GM18909 (cell line): ENCODE measurements around the gene RNF169.
"Not testable (repeated sequence)": the region's sequence is repeated elsewhere in the genome, so short reads cannot be mapped to it uniquely, and the experiment has no call there.

Experiments used
- ATAC-seq: cut with Tn5 transposase; IDR thresholded peaks from one replicate; pipeline ENCODE4 v1.9.1; 2021; ENCODE audit warnings: mild to moderate bottlenecking; ENCODE audit not compliant: unreplicated experiment, poor library complexity

RNF169 gene

DNA sequence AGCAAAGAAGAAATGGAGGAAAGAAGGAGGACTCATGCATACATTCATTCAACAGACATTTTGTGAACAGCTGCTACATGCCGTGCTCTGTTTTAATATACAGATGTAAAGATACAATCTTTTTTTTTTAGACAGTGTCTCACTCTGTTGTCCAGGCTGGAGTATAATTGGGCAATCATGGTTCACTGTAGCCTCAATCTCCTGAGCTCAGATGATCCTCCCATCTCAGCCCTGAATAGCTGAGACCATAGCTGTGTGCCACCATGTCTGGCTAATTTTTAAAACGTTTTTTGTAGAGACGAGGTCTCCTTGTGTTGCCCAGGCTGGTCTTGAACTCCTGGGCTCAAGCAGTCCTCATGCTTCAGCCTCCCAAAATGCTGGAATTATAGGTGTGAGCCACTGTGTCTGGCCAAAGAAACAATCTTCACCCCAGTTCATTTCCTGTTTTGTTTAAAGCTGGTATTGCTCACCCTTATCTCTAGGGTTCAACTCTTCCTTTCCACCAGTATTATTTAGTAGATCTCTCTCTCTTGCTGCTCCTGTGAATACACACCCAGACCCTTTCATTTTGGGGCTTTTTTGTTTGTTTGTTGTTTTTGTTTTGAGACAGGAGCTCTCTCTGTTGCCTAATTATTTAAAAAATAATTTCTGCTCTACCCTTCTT is 69.8 kb downstream of the RNF169 start:
- ATAC-seq = no peak

DNA sequence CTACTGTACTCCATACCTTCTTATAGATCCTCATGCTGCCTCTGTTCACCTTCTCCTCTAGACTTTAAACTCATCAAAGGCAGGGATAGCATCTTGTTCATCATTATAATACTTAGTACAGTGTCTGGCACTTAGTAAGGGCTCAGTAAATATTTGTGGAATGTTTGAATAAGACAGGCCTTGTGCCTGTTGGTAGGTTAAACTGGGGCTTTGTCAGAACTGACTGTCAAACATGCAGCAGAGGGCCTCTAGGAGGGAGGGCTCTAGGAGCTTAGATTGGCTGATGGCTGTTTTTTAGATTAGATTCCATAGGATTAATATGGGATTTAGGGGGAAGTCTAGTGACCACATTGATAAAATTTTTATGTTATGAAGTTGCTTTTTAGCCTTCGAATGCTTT is 70.8 kb downstream of the RNF169 start:
- ATAC-seq = no peak

DNA sequence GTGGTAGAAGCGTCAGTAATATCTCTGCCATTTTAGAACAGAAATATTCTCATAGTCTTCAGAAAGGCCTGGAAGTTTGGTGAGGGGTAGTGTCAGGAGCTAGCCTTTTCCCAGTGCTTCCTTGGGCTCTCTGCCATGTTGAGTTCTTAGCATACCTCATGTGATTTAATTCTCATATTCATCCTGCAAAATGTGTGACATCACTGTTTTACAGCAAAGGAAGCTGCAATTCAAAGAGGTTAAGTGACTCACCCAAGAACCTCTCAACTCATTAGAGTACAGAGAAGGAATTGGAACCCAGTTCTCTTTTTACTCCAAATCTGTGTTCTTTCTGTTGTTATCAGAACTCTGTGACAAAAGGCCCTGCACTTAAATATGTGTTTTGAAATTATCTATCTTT is 72.1 kb downstream of the RNF169 start:
- no peak for ATAC-seq

DNA sequence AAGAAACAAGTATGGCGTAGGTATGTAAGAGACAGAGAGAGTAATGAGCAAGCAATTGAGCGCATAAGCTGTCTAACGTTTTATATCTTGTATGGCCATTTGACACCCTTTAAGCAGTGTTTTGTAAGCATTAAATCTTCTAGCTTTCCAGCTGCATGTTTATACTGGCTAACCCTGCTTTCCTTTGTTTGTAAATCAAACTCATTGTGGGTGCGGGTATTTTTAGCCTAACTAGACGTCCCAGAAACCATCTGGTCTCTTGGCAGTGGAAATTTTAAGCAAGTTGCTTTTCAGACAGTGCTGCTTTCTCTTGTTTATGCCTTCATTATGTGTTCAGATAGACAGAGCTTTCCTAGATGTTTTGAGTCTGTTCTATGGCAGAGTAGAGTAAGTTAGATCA is 73.5 kb downstream of the RNF169 start:
- no peak for ATAC-seq

DNA sequence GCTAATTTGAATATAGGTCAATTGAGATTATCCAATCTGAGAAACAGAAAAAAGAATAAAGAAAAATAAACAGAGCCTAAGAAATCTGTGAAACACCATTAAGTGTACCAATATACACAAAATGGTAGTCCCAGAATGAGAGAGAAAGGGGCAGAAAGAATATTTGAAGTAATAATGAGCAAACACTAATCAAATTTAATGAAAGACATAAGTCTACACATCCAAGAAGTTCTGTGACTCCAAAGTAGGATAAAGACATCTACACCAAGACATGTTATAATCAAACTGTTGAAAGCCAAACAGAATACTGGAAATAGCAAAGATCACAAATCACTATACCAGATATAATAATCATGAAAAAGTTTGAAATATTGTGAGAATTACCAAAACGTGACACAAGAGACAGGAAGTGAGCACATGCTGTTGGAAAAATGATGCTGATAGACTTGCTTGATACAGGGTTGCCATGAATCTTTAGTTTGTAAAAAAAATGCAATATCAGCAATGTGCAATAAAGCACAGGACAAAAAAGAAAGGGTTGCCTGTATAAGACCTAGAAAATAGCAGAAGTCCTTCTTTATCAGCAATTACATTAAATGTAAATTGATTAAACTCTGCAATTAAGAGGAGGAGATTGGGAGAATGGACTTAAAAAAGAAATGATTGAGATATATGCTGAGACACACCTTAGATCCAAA is 75.8 kb downstream of the RNF169 start:
- no peak for ATAC-seq

DNA sequence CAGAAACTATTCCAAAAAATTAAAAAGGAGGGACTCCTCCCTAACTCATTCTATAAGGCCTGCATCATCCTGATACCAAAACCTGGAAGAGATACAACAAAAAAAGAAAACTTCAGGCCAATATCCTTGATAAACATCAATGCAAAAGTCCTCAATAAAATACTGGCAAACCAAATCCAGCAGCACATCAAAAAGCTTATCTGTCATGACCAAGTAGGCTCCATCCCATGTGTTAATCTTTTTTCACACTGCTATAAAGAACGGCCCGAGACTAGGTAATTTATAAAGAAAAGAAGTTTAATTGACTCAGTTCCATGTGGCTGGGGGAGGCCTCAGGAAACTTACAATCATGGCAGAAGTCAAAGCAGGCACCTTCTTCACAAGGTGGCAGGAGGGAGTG is 76.9 kb downstream of the RNF169 start:
- ATAC-seq = not testable (repeated sequence)

DNA sequence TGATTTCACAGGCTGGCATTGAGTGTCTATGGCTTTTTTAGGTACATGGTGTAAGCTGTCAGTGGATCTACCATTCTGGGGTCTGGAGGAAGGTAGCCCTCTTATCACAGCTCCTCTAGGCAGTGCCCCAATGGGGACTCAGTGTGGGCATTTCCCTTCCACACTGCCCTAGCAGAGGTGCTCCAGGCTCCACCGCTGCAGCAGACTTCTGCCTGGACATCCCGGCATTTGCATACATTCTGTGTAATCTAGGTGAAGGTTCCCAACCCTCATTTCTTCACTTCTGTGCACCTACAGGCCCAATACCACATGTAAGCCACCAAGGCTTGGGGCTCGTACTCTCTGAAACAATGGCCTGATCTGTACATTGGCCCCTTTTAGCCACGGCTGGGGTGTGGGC is 78.3 kb downstream of the RNF169 start:
- ATAC-seq = no peak

DNA sequence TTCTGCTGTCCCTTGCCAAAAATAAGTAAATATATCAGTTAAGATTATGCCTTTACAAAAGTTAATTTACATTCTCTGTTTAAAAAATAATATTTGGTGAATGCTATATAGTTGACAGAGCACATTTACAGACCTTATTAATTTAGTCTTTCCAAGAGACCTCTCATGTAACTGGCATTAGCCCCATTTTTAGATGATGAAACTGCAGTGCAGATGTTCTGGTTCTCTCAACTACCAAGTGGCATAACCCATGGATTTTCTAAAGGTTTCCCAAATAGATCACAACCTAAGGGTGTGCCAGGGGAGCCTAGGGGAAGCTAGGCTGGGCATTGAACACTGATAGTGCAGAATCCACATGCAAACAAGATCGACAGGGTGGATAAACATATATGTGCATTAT is 88.5 kb downstream of the RNF169 start:
- no peak for ATAC-seq

DNA sequence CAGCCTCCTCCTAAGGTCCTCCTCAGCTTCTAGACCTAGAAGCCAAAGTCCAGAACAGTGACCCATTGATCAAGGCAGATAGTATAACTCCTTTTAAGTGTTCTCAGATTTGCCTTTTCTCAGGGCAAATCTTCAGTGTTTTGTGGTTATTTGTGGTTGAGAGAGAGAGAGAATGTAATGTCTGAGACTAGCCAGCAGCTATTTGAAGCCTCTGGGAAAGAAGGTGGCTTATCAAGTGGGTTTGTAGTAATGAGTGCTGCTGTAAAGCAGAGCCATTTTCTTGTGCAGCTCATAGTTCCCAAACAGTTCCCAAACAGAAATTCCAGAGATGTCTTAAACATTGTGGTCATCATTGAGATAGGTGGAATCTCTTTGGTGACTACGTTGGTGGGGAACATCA is 89.5 kb downstream of the RNF169 start:
- no peak for ATAC-seq

DNA sequence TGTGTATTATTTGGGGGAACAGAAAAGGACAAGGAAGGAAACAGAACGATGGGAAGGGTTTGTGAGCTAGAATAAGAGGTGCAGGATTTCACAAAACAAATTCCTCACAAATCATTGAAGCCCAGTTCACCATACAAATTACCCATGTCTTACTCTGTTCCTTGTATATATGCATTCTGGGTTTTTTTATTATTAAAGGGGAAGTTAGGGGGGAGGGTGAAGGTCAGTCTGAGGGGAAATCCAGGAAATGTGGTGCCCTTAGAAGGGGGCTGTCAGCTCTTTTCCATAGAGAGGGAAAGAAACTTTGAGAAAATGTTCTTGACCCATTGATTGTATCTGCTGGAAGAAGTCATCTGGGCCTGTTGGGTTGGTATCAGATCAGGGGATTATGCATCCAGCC is 90.8 kb downstream of the RNF169 start:
- no peak for ATAC-seq

DNA sequence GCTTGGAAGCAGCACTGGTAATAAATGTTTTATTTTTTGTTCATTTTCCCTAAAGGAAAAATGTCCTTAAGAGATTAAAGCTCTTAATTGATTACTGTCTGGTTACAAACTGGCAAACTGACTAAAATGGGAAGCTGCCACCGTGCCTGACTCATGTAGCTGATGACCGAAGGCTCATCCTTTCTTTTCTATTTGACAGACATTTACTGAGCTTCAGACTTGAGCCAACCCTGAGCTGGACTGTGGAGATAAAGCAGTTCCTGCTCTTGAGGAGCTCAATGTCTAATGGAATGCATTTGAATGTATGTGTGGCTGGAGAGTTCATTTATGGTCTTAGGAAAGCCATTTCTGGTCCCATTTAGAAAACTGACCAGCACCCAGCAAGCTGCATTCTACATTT is 91.3 kb downstream of the RNF169 start:
- ATAC-seq = no peak

DNA sequence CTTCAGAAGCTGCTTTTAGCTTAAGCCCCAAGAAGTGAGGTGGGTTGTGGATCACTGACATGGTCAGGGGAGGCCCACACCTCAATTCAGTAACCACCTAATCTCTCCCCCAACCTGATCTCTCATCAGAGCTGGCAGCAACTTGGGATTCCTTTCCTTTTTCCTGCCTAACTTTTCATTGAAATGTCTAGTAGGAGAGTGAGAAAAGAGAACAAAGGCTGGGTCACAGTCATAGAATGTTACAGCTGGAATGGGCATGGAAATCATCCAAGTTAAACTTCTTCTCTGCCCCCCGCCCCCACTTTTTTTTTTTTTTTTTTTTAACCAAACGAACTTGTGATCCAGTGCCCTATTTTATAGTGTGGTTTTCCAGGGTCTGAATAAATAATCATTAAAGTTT is 91.8 kb downstream of the RNF169 start:
- ATAC-seq = no peak

DNA sequence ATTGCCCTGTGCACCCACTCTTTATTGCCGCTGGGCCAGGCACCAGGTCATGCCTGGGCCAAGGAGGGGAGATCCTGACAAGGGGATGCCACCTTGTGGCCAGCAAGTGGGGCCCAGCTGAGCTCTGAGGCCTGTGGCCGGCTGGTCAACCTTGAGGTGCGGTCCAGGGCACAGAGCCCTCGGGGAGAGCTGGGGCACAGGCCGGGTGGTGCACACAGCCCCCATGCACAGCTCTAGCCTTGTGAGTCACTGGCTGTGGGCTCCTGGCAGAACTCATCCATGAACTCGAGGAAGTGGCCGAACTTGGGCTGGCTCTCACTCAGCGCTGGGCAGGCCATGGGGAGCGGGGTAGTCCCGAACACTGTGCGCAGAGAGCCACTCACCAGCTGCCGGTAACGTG is 94.3 kb downstream of the RNF169 start:
- no peak for ATAC-seq

DNA sequence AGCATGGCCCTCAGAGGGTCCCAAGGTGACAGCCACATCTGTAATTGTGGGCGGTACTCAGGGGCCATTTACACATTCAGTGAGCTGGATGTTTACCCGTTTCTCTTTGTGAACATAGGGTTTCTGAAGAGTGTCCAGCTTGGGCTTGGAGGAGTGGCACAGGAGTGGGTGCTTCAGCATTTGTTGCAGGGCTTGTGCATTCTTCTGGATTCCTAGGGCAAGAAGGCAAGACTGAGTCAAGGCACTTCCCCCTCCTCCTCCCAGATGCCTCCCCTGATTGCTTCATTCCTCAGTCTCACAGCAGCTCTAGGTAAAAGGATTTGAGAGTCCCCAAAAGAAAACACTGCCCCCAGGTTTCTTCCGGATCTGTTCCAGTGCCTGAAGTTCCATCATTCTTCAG is 95.4 kb downstream of the RNF169 start:
- ATAC-seq = no peak

DNA sequence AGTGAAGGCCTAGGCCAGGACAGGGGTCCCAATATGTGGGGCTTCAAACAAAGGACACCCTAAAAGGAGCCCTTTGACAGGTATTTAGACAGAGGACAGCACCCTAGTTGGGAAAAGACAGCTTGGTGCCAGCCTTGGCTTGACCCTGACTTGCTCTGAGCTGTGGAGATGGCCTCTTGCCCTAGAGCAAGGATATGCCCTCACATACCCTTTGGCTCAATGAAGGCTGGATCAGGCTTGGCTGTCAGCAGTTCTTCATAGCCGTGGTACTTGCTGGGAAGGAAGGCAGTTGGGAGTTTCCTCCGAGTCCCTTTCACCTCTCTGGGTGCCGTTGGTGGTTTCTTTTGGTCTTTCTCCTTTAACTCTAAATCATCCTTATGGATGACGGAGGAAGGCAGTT is 96.2 kb downstream of the RNF169 start:
- no peak for ATAC-seq

DNA sequence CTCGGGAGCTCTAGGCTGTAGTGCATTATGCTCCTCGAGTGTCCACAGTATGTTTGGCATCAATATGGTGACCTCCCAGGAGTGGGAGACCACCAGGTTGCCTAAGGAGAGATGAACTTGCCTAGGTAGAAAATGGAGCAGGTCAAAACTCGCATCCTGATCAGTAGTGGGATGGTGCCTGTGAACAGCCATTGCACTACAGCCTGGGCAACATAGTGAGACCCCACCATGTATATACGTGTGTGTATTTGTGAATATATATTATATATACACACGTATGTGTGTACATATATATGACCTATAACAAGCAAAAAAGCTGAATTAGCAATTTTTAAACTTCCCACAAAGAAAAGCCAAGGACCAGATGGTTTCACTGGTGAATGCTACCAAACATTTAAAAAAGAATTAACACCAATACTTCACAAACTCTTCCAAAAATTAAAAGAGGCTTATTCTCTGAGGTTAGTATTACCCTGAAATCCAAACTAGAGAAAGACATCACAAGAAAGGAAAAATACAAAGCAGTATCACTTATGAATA is 97.4 kb downstream of the RNF169 start:
- no peak for ATAC-seq

DNA sequence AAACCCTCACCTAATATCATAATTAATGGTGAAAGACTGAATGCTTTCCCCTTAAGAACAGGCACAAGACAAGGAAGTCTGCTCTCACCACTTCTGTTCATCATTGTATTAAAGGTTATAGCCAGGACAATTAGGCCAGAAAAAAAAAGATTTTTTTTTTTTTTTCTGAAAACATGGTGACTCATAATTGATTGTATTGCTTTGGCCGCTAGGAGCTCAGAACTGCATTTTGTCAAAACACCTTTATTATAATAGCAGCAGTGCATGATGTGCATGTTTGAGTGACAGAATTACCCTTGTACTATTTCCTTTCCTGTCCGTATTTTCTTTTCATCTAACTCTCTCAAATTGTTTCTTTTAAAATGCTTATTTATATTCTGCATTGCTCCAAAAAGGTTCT is 98.1 kb downstream of the RNF169 start:
- ATAC-seq = no peak

DNA sequence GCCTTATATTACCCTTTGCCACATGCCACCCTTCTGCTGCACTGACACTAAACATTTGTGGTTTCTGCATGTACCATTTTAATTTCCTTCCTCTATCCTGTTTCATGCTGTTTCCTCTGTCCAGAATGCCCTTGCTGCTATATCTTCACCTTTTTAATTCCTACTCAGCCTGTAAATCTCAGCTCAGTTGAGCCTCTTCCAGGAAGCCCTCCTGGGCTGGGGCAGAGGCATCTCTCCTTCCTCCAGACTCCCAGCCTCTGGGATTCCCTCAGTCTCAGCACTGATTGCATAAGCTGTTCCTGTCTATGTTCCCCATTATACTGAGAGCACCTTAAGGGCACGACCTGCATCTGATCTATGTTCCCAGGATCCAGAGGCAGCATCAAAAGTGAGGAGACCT is 98.7 kb downstream of the RNF169 start:
- ATAC-seq = no peak

DNA sequence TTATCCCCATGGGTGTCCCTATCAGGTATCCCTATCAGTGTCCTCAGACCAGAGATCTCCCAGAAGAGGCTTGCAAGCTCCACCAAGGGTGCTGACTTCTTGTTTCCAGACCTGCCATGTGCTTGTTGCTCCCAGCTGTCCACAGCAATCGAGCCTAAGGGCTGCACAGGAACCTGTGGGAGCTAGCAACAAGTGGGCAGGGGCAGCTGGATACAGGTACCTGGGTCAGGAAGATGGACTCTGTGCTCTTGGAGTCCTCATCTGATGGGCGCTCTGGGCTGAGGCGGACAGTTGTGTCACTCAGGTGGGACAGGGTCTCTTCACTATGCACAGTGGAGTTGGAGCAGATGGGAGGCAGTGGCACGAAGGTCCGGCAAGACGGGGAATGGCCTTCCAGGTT is 99.2 kb downstream of the RNF169 start:
- no peak for ATAC-seq

DNA sequence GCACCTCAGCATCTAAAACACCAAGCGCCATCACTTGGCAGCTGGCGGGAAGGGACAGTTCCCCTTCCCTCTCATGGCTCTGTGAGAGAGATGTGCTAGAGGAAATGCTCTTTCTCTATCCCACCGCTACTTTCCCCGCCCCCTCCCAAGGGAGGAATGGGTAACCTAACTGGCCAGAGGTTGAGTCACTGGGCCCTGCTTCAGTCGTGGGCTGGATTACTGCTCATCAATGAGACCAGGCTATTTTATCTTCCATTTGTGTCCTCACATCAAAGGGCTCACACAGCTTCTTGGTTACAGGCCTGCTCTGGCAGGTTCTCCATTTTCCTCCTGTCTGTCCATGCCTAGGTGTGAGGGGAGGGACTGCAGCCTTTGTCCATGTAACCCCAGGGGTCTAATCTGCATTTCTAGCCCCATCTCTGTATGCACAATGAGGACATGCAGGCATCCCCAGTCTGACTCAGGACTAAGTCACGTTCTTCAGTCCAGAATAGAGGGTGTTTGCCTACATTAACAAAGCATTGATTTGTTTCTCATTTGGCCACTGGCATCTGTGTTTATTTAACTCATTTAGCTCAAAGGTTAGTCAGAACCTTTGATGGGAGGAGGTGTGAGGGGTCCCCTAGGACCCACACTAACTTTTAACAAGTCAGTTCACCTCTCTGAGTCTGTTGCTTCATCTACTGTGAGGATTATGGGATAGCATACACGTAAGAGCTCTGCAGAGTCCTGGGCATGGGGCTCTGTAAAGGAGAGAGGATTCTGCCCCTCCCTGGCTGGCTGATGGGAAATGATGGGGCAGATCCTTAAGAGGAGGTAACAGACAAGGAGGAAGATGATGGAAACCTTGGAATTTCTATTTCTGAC is 101.1 kb downstream of the RNF169 start:
- ATAC-seq = no peak

DNA sequence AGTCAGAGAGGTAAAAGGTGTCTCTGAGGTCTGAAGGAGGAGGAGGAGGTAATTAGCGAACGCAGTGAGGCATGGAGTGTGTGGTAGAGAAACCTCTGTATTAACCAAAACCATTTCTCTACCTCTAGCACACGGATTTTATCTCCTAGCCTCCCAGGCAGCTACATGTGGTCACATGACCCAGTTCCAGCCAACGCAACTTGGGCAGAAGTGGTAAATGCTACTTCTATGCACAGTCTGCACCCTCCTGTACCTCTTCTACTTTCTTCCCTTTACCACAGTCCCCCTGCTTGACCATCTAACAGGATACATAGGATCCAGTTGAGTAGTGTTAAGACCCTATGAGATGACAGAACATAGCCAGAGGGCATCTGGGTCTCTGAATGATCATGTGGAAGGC is 104.6 kb downstream of the RNF169 start:
- ATAC-seq = no peak
